Measurements from ENCODE around the gene PPP1R3G.

The PPP1R3G gene

GRCh38 chr6:5126214-5126613 is 41.1 kb downstream of the PPP1R3G start:
- no peaks in the 10 kb centered on the region for H3K4me1 ChIP-seq (ENCODE audit: control insufficient read depth, insufficient read depth, low read length)
- no peak overlapping the region for H3K27ac ChIP-seq (ENCODE audit: low read depth, low read length)
- no peak overlapping the region for H3K4me3 ChIP-seq (ENCODE audit: low read length)
- no peaks in the 10 kb centered on the region for H3K27me3 ChIP-seq (ENCODE audit: control insufficient read depth, insufficient read depth, low read length)
- no peaks in the 10 kb centered on the region for H3K36me3 ChIP-seq (ENCODE audit: control insufficient read depth, insufficient read depth, low read length)
- H3K9ac ChIP-seq (ENCODE audit: low read length), result no peak overlapping the region

GRCh38 chr6:5127106-5127687 is 42.1 kb downstream of the PPP1R3G start:
- no peaks in the 10 kb centered on the region for H3K4me1 ChIP-seq (ENCODE audit: control insufficient read depth, insufficient read depth, low read length)
- no peak overlapping the region for H3K9ac ChIP-seq (ENCODE audit: low read length)
- H3K27me3 ChIP-seq (ENCODE audit: control insufficient read depth, insufficient read depth, low read length), result no peaks in the 10 kb centered on the region
- no peak overlapping the region for H3K27ac ChIP-seq (ENCODE audit: low read depth, low read length)
- H3K4me3 ChIP-seq (ENCODE audit: low read length), result no peak overlapping the region
- no peaks in the 10 kb centered on the region for H3K36me3 ChIP-seq (ENCODE audit: control insufficient read depth, insufficient read depth, low read length)

- H3K4me3 ChIP-seq (ENCODE audit: low read length), result no peak overlapping the region
- H3K27me3 ChIP-seq (ENCODE audit: control insufficient read depth, insufficient read depth, low read length), result no peaks in the 10 kb centered on the region
- H3K9ac ChIP-seq (ENCODE audit: low read length), result no peak overlapping the region
- no peaks in the 10 kb centered on the region for H3K36me3 ChIP-seq (ENCODE audit: control insufficient read depth, insufficient read depth, low read length)
- no peaks in the 10 kb centered on the region for H3K4me1 ChIP-seq (ENCODE audit: control insufficient read depth, insufficient read depth, low read length)
- no peak overlapping the region for H3K27ac ChIP-seq (ENCODE audit: low read depth, low read length)
Measured at GRCh38 chr6:5128351-5128750, 43.2 kb downstream of the PPP1R3G start.

GRCh38 chr6:5130135-5130866 is 45.2 kb downstream of the PPP1R3G start:
- no peaks in the 10 kb centered on the region for H3K36me3 ChIP-seq (ENCODE audit: control insufficient read depth, insufficient read depth, low read length)
- H3K9ac ChIP-seq (ENCODE audit: low read length), result no peak overlapping the region
- no peak overlapping the region for H3K4me3 ChIP-seq (ENCODE audit: low read length)
- H3K4me1 ChIP-seq (ENCODE audit: control insufficient read depth, insufficient read depth, low read length), result no peaks in the 10 kb centered on the region
- no peak overlapping the region for H3K27ac ChIP-seq (ENCODE audit: low read depth, low read length)
- no peaks in the 10 kb centered on the region for H3K27me3 ChIP-seq (ENCODE audit: control insufficient read depth, insufficient read depth, low read length)

- peak overlapping the region; percentile 33 for H3K4me3 ChIP-seq (ENCODE audit: low read length)
- H3K27me3 ChIP-seq (ENCODE audit: control insufficient read depth, insufficient read depth, low read length), result no peaks in the 10 kb centered on the region
- H3K27ac ChIP-seq (ENCODE audit: low read depth, low read length), result peak overlapping the region; percentile 57
- no peak overlapping the region for H3K9ac ChIP-seq (ENCODE audit: low read length)
- no peaks in the 10 kb centered on the region for H3K4me1 ChIP-seq (ENCODE audit: control insufficient read depth, insufficient read depth, low read length)
- H3K36me3 ChIP-seq (ENCODE audit: control insufficient read depth, insufficient read depth, low read length), result no peaks in the 10 kb centered on the region
Measured at GRCh38 chr6:5132731-5133130, 47.6 kb downstream of the PPP1R3G start.

- no peak overlapping the region for H3K27ac ChIP-seq (ENCODE audit: low read depth, low read length)
- no peaks in the 10 kb centered on the region for H3K4me1 ChIP-seq (ENCODE audit: control insufficient read depth, insufficient read depth, low read length)
- no peak overlapping the region for H3K9ac ChIP-seq (ENCODE audit: low read length)
- no peaks in the 10 kb centered on the region for H3K36me3 ChIP-seq (ENCODE audit: control insufficient read depth, insufficient read depth, low read length)
- no peak overlapping the region for H3K4me3 ChIP-seq (ENCODE audit: low read length)
- no peaks in the 10 kb centered on the region for H3K27me3 ChIP-seq (ENCODE audit: control insufficient read depth, insufficient read depth, low read length)
Measured at GRCh38 chr6:5133943-5134342, 48.8 kb downstream of the PPP1R3G start.

GRCh38 chr6:5135788-5136376 is 50.7 kb downstream of the PPP1R3G start:
- Histone ChIP-seq H3K4me1 (ENCODE audit: control insufficient read depth, insufficient read depth, low read length) (no peaks in the 10 kb centered on the region), H3K4me3 (ENCODE audit: low read length) (no peak overlapping the region), H3K36me3 (ENCODE audit: control insufficient read depth, insufficient read depth, low read length) (no peaks in the 10 kb centered on the region), H3K9ac (ENCODE audit: low read length) (no peak overlapping the region), H3K27me3 (ENCODE audit: control insufficient read depth, insufficient read depth, low read length) (no peaks in the 10 kb centered on the region), H3K27ac (ENCODE audit: low read depth, low read length) (no peak overlapping the region)

GRCh38 chr6:5136851-5137250 is 51.7 kb downstream of the PPP1R3G start:
- H3K36me3 ChIP-seq (ENCODE audit: control insufficient read depth, insufficient read depth, low read length), result no peaks in the 10 kb centered on the region
- no peaks in the 10 kb centered on the region for H3K27me3 ChIP-seq (ENCODE audit: control insufficient read depth, insufficient read depth, low read length)
- no peaks in the 10 kb centered on the region for H3K4me1 ChIP-seq (ENCODE audit: control insufficient read depth, insufficient read depth, low read length)
- H3K9ac ChIP-seq (ENCODE audit: low read length), result no peak overlapping the region
- H3K4me3 ChIP-seq (ENCODE audit: low read length), result no peak overlapping the region
- H3K27ac ChIP-seq (ENCODE audit: low read depth, low read length), result no peak overlapping the region

All from rectal smooth muscle tissue (tissue), 1 donor.